CD4-positive, alpha-beta T cell treated with Interleukin-15 for 4 hours (primary cell): Measurements from ENCODE around the gene ITGA3.

Source experiments
- DNase-seq: peaks from one replicate; pipeline ENCODE4 v3.0.0-alpha.2; 2020; ENCODE audit warnings: low spot score

The ITGA3 gene

GRCh38 chr17:50129728-50130558 lies 74.0 kb downstream of the ITGA3 start, which contains the start of gene SAMD14:
Gene SAMD14, minus strand, starts transcription at chr17:50130160. Its CDS starts 5,201 bp downstream, at chr17:50124959.
- DNase-seq, result peak; percentile 47

GRCh38 chr17:50130559-50131305 lies 74.8 kb downstream of the ITGA3 start:
- no peak for DNase-seq

GRCh38 chr17:50132104-50132794 lies 76.3 kb downstream of the ITGA3 start:
- no peak for DNase-seq

- DNase-seq, result no peak
Measured at GRCh38 chr17:50133028-50133768, 77.3 kb downstream of the ITGA3 start.

GRCh38 chr17:50133769-50134099 lies 77.8 kb downstream of the ITGA3 start:
- no peak for DNase-seq

GRCh38 chr17:50134206-50135110 lies 78.5 kb downstream of the ITGA3 start:
- no peak for DNase-seq

- no peak for DNase-seq
Measured at GRCh38 chr17:50135316-50136095, 79.6 kb downstream of the ITGA3 start.

- no peak for DNase-seq
Measured at GRCh38 chr17:50136096-50136687, 80.3 kb downstream of the ITGA3 start.

- no peak for DNase-seq
Measured at GRCh38 chr17:50137042-50137441, 81.1 kb downstream of the ITGA3 start.

- no peak for DNase-seq
Measured at GRCh38 chr17:50139185-50139783, 83.4 kb downstream of the ITGA3 start.
